HUES48 (cell line): ENCODE measurements around the gene KLK15.

Source experiments
- H3K27ac ChIP-seq: one replicate; pipeline ENCODE4 v1.7.0; 2013; ENCODE audit warnings: low read depth, low read length, inconsistent platforms
- H3K27me3 ChIP-seq: 2 replicates; pipeline ENCODE4 v1.6.1; 2013; ENCODE audit warnings: mild to moderate bottlenecking, low read length; ENCODE audit not compliant: control insufficient read depth, insufficient read depth
- H3K36me3 ChIP-seq: 2 replicates; pipeline ENCODE4 v1.6.1; 2013; ENCODE audit warnings: low read length; ENCODE audit not compliant: control insufficient read depth, insufficient read depth
- H3K4me1 ChIP-seq: 2 replicates; pipeline ENCODE4 v1.6.1; 2013; ENCODE audit warnings: mild to moderate bottlenecking, low read length; ENCODE audit not compliant: control insufficient read depth, insufficient read depth
- H3K4me3 ChIP-seq: 2 replicates; pipeline ENCODE4 v1.5.1; 2013; ENCODE audit warnings: mild to moderate bottlenecking, low read depth, low read length
- H3K9ac ChIP-seq: 2 replicates; pipeline ENCODE4 v1.6.1; 2013; ENCODE audit warnings: mild to moderate bottlenecking, low read depth, low read length, moderate library complexity
- H3K9me3 ChIP-seq: 2 replicates; pipeline ENCODE4 v1.6.1; 2013; ENCODE audit warnings: low read length; ENCODE audit not compliant: control insufficient read depth, insufficient read depth

Gene KLK15

GRCh38 chr19:50843205-50843604, 9.8 kb upstream of the KLK15 start:
- H3K9me3 ChIP-seq = no peaks in the 10 kb centered on the region
- H3K4me1 ChIP-seq = no peaks in the 10 kb centered on the region
- peaks cover 31% of the 10 kb centered on the region for H3K27me3 ChIP-seq
- H3K9ac ChIP-seq = no peak overlapping the region
- H3K36me3 ChIP-seq = no peaks in the 10 kb centered on the region
- H3K27ac ChIP-seq = no peak overlapping the region
- H3K4me3 ChIP-seq = no peak overlapping the region

GRCh38 chr19:50842130-50842529, 8.8 kb upstream of the KLK15 start:
- no peaks in the 10 kb centered on the region for H3K4me1 ChIP-seq
- H3K36me3 ChIP-seq = no peaks in the 10 kb centered on the region
- no peak overlapping the region for H3K27ac ChIP-seq
- H3K9me3 ChIP-seq = no peaks in the 10 kb centered on the region
- no peak overlapping the region for H3K9ac ChIP-seq
- H3K27me3 ChIP-seq = peaks cover 36% of the 10 kb centered on the region
- no peak overlapping the region for H3K4me3 ChIP-seq

- Histone ChIP-seq H3K9me3 (no peaks in the 10 kb centered on the region), H3K4me3 (no peak overlapping the region), H3K27me3 (peaks cover 56% of the 10 kb centered on the region), H3K4me1 (peaks cover 3% of the 10 kb centered on the region; the same call in 1 of the 2 replicates), H3K27ac (no peak overlapping the region), H3K36me3 (no peaks in the 10 kb centered on the region), H3K9ac (no peak overlapping the region)
These were observed 6.6 kb upstream of the KLK15 start for GRCh38 chr19:50839712-50840655.

GRCh38 chr19:50838239-50838638, 4.9 kb upstream of the KLK15 start:
- Histone ChIP-seq H3K4me1 (peaks cover 3% of the 10 kb centered on the region; the same call in 1 of the 2 replicates), H3K27me3 (peaks cover 51% of the 10 kb centered on the region), H3K4me3 (no peak overlapping the region), H3K27ac (no peak overlapping the region), H3K9ac (no peak overlapping the region), H3K9me3 (no peaks in the 10 kb centered on the region), H3K36me3 (no peaks in the 10 kb centered on the region)

GRCh38 chr19:50837300-50837699, 3.9 kb upstream of the KLK15 start:
- Histone ChIP-seq H3K27ac (no peak overlapping the region), H3K9me3 (no peaks in the 10 kb centered on the region), H3K36me3 (no peaks in the 10 kb centered on the region), H3K9ac (no peak overlapping the region), H3K4me3 (no peak overlapping the region), H3K27me3 (peaks cover 43% of the 10 kb centered on the region), H3K4me1 (peaks cover 3% of the 10 kb centered on the region; the same call in 1 of the 2 replicates)

- H3K9me3 ChIP-seq = no peaks in the 10 kb centered on the region
- H3K27me3 ChIP-seq = peaks cover 37% of the 10 kb centered on the region
- peak overlapping the region; percentile 92; the same call in 1 of the 2 replicates for H3K4me3 ChIP-seq
- H3K27ac ChIP-seq = no peak overlapping the region
- H3K4me1 ChIP-seq = peaks cover 3% of the 10 kb centered on the region; the same call in 1 of the 2 replicates
- H3K9ac ChIP-seq = no peak overlapping the region
- no peaks in the 10 kb centered on the region for H3K36me3 ChIP-seq
These were observed 3.3 kb upstream of the KLK15 start for GRCh38 chr19:50836543-50837195.

GRCh38 chr19:50835785-50836542, 2.6 kb upstream of the KLK15 start:
- Histone ChIP-seq H3K9ac (peak overlapping the region; percentile 77), H3K36me3 (no peaks in the 10 kb centered on the region), H3K27ac (no peak overlapping the region), H3K27me3 (peaks cover 32% of the 10 kb centered on the region), H3K9me3 (no peaks in the 10 kb centered on the region), H3K4me3 (peak overlapping the region; percentile 92), H3K4me1 (peaks cover 3% of the 10 kb centered on the region; the same call in 1 of the 2 replicates)

- Histone ChIP-seq H3K36me3 (no peaks in the 10 kb centered on the region), H3K9me3 (no peaks in the 10 kb centered on the region), H3K4me1 (peaks cover 3% of the 10 kb centered on the region; the same call in 1 of the 2 replicates), H3K27me3 (peaks cover 29% of the 10 kb centered on the region), H3K9ac (peak overlapping the region; percentile 77), H3K27ac (no peak overlapping the region), H3K4me3 (peak overlapping the region; percentile 92)
These were observed 1.9 kb upstream of the KLK15 start for GRCh38 chr19:50835103-50835784.

GRCh38 chr19:50833802-50834167, 411 bp upstream of the KLK15 start:
- no peaks in the 10 kb centered on the region for H3K36me3 ChIP-seq
- H3K27me3 ChIP-seq = peaks cover 29% of the 10 kb centered on the region
- no peak overlapping the region for H3K27ac ChIP-seq
- H3K9ac ChIP-seq = no peak overlapping the region
- no peaks in the 10 kb centered on the region for H3K9me3 ChIP-seq
- H3K4me1 ChIP-seq = peaks cover 3% of the 10 kb centered on the region; the same call in 1 of the 2 replicates
- no peak overlapping the region for H3K4me3 ChIP-seq

GRCh38 chr19:50832666-50833065, 708 bp downstream of the KLK15 start:
- H3K27me3 ChIP-seq = peaks cover 29% of the 10 kb centered on the region
- no peak overlapping the region for H3K27ac ChIP-seq
- H3K4me3 ChIP-seq = no peak overlapping the region
- H3K9me3 ChIP-seq = no peaks in the 10 kb centered on the region
- no peaks in the 10 kb centered on the region for H3K36me3 ChIP-seq
- H3K4me1 ChIP-seq = peaks cover 3% of the 10 kb centered on the region; the same call in 1 of the 2 replicates
- H3K9ac ChIP-seq = no peak overlapping the region
